GM19455 (cell line): ENCODE measurements around the gene PHF13.
A peak's percentile ranks its signal among the peaks of the same experiment; 100 is the strongest.

Source experiments
- ATAC-seq: cut with Tn5 transposase; IDR thresholded peaks from one replicate; pipeline ENCODE4 v1.9.1; 2021; ENCODE audit not compliant: unreplicated experiment

The PHF13 gene

DNA sequence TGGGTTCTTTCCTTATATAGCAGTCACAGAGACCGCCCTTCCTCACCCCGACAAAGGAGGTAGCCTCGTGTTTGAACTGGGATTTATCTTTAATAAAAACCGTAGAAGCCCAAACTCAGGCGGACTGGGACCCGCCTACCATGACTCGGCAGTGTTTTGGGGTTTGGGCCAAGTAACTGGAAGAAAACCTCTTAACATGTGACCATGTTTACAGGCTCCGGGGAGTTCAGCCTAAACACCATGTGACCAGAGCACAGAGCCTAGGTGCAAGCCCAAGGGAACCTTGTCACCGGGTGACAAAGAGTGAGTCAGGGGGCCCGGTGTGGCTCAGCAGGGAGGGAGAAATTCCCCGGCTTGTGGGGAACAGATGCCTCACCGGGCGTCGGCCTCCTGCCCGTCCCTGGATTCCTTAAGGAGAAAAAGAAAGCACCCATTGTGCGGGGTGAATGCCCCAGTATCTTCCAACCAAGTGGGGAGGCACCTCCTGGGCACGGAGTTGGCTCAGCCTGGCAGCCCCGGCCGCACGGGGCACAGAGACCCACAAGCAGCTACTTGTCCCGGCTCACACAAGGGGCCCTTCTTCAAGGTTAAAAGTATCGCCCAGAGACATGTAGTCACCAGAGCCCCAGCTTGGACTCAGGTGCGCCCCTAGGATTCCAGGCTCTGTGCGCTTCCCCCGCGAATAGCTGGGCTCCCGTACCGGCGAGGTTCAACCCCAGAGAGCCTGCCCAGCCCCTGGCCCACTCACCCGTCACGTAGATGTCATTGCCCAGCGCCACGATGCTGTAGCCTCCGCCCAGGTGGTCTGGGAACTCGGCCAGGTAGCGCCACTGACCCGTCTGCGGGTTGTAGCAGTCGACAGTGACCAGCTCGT lies 12.2 kb upstream of the PHF13 start:
- ATAC-seq: no peak

DNA sequence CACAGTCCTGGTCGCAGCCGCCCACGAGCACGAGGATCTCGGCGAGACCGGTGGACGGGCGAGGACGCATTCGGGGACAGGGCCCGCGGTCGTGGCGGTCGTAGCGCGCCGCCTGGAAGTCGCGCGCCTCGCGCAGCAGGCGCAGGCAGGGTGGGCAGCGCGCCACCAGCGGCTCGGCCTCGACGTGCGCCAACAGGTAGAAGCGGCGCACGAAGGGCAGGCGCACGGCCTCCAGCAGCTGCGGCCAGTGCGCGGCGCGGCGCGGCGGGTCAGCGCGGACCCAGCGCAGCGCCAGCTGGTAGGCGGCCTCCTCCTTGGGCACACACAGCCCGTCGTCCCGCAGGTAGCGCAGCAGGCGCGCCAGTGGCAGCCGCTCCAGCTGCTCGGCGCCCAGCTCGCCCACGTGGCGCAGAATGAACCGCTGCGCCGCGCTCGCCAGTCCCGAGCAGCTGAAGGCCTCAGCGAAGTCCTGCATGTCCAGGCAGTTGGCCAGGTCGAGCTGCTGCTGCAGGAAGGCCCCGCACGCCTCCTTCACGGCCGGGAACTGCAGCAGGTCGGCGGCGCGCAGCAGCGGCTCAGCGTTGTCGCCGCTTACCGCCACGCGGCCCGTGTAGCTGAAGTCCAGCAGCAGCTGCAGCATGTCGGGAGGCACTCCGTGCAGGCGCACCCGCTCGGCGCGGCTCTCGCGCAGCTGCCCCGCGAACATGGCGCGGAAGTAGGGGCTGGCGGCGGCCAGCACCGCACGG lies 11.4 kb upstream of the PHF13 start:
- peak; percentile 46 for ATAC-seq

DNA sequence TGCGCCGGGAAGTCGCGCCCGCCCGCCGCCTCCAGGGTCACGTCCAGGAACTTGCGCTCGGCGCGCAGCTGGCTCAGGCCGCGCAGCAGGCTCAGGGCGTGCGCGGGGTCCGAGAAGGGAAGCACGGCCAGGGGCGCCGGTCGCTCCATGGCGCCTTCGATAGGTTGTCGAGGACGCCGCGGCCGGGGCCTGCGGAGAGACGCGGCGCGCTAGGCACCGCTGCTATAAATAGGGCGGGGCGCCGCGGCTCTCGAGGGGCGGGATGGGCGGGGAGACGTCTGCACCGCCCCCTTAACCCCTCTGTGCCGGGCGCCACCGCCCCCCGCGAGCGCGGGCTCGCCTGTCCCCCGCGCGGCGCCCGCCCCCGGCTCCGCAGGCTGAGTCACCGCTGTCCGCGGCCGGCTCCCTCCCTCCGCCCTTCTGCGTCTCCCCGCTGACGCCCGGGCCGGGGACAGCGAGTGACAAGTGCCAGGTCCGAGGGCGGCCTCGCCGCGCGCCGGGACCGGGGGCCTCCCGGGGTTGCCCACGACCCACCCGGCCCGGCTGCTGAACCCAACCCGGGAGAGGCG lies 10.8 kb upstream of the PHF13 start, which contains the start of gene KLHL21:
TSS of gene KLHL21 (minus strand) at position 201 of the 569 bp plus-strand sequence. CDS start at position 149, 52 bp downstream.
- peak; percentile 47 for ATAC-seq

DNA sequence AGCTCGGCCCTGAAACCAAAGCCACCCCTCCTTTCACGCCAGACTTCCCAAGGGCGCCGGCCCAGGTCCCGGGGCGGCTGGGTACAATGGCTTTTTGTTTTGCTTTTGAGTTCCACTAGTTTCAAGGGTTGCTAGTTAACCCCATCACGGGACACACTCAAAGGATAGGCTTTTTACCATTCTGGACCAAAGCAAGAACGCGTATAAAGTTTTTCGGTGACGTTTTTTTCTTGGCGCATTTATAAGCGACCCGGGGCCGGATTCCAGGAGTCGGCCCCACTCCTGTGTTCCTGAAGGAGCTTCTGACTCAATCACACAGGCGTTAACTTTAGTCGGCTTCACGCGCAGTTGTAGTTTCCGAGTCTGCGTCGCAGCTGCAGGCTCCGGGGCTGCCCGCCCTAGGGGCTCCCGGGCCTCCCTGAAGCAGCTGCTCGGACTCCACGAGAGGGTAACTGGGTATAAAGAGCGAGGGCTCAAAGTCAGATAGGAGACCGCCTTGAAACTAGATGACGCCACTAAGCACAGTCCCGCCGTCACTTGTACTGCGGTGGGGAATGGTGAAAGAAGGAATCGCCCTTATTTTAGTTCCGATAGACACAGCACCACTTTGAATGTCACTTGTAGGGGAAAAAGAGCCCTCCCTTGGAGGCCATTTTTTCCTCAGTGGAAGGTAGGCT lies 10.2 kb upstream of the PHF13 start:
- ATAC-seq: peak; percentile 28

DNA sequence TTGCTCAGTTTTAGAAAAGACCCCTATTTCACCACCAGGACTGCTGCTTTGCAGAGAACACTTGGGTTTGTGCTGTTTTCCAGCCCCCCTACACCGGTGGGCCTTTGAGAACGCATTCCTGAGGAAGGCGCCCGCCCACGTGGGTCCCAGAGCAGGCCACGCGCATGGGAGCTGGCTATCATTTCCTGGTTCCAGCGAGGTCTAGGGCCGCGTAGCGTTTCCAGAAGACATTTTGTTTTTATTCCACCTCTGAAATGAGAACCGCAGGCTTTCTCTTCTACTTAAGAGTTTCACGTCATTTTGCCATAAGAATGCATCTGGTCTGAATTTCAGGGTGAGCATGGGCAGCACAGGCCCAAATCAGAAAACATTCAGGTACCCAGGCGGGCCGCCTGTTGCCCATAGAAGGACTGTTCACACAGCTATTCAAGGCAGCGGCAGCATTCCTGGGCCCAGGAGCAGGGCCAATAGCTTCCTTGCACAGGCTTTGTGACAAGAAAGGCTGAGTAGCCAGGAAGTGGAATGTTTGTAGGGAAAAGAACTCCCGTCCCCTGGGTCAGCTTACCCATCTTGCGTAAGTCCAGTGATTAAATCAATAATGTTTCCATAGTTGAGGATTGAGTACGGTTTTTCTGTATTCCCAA lies 9.5 kb upstream of the PHF13 start:
- no peak for ATAC-seq

DNA sequence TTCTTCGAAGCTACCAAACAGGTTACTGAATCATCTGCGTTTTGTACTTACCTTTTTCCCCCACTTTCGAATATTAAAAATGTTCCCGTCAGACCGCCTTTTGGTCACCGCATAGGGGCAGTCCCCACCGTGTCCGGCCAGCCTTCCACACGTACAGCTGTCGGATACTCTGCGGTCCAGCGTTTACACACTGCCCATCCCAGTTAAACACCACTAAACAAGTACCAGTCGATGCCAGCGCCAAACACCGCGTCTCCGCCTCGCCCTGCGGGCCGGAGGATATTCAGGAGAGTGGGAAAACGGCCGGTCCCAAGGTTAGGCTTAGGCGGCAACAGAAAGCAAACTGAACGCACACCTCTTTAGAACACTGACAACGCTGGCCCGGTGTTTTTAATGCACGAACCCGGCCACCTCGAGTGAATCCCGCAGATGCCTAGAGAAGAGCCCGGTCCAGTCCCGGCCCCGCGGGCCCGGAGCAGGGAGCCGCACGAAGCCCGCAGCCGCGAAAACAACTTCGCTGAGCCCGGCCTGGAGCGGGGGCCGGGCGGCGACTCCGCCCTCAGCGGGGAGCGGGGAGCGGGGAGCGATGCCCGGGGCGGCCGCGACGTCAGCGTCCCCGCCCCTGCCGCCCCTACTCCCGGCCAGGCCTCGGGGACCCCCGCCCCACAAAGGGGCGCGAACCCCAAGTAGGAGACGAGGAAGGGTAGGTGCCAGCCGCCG lies 730 bp upstream of the PHF13 start:
- ATAC-seq: peak; percentile 43

DNA sequence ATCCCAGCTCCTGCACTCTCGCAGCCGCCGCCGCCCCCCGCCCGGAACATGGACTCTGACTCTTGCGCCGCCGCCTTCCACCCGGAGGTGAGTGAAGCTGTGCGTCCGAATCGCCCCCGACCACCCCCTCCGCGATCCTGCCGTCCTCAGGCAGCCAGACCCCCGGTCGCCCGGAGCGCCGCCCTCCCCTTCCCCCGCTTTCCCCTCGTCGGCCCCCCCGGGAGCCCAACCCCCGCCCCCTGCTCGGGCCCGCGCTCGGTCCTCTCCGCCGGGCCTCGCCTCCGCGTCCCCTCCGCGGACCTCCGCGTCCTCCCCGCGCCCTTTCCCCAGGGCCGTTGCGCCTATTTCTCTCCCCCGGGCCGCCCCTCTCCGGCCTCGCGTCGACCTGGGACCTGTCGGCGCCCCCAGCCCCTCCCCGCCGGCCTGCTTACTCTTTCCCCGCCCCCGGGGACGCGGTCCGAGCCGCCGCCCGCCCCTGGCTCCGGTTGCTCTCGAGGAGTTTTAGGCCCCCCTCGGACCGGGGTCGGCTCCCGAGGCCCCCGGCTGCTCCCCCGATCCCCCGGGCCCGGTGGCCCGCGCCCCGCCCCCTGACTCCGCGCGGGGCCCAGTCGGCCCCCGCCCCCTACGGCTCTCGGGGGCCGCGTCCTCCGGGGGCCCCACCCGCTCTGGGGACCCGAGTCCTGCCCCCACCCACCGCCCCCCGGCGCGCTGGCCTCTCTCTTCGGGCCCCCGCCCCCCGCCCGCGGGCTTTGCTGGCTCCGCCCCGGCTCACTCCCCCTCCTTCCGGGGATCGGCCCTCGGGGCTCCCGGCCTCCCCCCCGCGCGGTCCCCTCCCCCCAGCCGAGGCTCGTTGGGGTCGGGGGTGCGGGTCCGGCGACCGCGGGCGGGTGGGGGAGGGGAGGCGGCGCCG lies 743 bp downstream of the PHF13 start:
- no peak for ATAC-seq

DNA sequence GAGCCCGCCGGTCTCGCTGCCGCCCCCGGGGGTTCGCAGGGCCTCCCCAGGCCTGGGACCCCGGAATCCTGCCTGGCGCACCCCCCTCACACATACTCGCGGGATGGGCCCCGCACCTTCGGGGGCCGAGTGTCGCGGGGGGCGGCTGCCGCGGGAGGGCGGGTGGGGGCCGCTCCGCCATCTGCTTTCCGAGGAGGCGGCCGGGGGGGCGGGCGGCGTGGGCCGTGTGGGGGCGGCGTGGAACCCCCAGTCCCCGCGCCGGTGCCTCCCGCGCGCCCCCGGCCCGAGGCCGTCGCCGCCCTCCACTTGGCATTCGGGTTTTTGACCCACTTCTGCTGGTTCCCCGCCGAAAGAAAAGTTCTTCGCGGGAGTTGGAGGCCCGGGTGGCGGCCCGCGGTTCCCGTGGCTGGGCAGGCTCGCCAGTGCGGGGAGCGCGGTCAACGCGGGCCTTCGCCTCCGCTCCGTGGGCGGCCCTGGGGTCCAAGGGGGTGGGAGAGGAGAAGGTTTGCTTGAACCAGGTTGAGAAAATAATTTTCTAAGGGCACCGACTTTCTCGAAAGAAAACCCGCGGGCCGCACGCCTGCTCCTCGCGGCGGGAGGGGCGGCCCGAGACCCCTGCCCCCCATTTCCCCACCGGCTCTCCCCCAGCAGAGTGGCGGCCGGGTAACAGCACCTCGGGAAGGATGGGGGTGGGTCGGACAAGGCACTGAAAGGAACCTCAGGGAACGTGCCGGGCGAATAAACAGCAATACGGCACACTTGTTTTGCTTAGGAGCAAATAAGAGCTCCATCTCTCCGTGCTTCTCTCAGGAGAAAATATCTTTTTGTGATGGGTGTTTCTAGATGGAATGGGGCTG lies 1.6 kb downstream of the PHF13 start:
- no peak for ATAC-seq

DNA sequence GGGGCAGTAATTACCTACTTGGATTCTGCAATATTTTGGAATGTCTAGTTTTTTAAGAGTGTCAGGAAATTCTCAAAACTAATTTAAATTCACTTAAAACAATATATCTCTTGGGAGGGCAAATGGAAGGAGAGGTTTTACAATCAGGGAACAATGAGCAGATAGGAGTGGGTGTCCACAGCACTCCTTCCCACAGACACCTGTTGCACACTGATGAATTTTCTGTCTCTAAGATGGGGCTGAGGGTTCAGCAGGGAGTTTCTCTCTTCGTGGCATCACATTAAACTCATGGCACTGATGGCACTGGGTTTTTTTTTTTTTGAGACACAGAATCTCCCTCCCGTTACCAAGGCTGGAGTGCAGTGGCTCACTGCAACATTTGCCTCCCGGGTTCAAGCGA lies 5.5 kb downstream of the PHF13 start:
- no peak for ATAC-seq

DNA sequence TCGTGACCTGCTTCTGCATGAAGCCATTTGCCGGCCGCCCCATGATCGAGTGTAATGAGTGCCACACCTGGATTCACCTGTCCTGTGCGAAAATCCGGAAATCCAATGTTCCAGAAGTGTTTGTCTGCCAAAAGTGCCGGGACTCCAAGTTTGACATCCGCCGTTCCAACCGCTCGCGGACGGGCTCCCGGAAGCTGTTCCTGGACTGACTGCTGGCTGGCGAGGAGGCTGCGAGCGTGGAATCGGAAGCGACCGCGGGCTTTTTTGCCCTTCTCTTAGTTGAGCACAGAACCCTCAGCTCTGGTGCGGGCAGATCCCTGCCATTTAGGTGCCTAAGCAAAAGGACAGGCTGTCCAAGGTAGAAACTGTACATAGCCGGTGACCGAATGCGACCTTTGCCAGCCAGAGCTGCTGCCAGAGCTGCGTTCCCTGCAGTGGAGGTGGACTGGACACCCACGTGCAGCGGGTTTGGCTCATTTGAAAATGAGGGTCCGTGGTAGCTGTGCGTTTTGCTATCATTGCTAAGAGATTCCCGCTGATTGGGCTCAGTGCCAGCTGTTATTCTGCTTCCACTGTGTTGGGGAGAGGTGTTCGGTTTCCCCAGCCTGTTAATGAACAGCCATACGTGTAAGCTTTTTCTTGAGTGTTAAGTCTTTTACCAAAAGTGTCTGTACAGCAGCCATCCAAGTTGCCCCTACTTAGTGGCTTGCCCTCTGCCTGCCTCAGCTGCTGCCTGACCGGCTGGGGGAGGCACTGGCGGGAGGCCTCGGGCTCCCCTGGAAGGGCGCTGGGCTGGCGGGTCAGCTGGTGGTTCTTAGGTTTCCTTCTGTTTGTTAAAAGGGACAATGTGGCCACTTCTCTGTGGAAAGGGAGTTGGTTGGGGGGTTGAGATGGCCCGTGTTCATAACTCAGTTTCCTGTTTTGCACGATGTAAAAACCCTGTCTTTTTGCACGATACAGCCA lies 8.2 kb downstream of the PHF13 start:
- no peak for ATAC-seq

DNA sequence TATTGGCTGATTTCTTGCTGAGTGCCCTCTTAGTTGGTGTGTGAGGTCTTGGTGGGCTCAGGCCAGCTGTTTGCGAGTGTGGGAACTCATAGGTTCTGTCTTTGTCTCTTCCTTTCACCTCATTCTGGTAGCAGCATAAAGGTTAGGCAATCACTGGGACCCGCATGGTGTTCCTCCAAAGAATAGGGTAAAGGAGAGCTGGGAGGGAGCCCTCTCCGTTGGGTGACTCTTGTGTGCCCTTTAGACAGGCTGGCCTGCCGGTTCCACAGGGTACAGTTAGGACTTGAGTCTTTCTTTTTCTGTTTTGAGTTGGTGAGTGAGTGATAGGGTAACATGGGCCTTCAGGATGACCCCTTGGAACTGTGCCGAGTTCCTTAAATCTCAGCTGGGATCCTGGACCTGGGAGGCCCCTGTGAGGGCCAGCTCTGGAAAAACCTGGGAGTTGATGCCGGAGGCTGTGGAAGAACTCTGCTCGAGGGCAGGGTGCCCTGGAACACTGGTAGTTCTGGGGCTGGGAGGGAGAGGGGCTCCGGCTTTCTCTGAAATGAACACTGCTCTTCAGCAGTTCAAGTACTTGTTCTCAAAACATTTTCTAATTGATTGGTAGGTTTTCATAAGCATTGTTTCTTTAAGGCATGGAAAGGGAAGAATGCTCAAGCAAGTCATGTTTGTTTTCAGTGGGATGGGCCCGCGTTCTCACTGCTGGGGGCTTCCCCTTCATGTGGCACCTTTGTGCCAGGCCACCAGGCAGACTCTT lies 9.0 kb downstream of the PHF13 start:
- no peak for ATAC-seq

DNA sequence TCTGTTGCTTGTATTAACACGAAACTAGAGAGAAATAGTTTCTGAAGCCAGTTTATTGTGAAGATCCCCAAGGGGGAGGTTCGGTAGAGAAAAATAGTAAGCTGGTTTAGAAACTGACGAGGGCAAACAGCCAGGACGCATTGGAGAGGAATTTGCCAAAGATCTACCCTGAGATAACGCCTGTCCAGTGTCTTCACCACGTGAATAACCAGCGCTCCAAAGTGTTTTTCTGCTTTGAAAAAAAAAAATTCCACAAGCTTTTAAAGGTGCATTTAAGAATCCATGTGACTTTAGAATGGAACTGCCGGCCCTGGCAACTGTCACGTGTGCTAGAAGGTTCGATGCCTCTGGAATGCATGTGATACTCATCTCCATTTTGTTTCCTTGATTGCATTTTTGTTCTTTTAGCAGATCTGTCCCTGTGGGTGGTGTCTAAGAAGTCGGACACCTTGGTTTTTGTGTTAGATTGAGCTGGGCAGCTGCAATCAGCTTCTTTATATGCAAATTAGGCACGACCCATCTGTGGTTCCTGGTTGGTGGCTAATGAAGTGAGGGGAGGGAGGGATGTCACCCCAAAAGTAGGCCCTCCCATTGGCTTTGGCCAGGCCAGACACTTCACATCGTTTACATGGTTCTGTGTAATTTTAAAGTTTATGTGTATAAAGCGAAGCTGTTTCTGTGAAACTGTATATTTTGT lies 9.9 kb downstream of the PHF13 start:
- ATAC-seq: no peak

DNA sequence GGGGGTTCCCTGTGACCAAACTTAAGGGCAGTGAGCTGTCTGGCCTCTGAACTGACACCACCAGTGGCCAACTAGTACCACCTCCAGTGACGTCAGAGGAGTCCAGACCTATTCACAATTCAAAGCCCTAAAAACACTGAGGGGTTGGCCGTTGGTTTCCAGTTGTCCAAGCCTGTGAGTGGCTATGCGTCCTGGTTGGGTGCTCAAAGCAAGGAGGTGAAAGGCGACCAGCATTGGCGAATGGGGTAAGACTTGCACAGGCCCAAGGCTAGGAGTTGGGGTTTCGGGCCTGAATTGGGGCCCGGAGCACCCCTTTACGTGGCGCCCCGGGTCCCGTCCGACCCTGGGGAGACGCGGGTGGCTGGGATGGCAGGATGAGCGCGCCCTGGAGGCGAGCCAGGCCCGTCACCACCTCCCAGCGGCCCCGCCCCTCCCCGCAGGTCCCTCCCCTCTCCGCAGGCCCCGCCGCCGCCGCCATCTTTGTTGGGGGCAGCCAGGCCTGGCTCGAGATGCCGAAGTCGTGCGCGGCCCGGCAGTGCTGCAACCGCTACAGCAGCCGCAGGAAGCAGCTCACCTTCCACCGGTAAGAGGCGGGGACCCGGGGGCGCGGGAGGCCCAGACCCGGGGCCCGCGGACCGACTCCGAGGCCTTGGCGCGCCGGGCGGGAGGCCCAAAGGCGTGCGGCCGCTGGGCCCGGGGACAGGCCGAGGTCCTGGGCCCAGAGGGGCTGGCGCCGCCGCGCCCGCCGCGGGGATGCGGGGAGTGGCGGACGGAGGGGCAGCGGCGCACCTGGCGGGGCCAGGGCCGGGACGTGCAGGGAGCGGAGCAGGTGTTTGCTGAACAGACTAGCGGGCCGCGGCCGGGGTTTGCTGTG lies 11.4 kb downstream of the PHF13 start, which contains the start of gene THAP3:
TSS of gene THAP3 (plus strand) at position 159 of the 874 bp plus-strand sequence. CDS start at position 510, 351 bp downstream.
- peak; percentile 76 for ATAC-seq

DNA sequence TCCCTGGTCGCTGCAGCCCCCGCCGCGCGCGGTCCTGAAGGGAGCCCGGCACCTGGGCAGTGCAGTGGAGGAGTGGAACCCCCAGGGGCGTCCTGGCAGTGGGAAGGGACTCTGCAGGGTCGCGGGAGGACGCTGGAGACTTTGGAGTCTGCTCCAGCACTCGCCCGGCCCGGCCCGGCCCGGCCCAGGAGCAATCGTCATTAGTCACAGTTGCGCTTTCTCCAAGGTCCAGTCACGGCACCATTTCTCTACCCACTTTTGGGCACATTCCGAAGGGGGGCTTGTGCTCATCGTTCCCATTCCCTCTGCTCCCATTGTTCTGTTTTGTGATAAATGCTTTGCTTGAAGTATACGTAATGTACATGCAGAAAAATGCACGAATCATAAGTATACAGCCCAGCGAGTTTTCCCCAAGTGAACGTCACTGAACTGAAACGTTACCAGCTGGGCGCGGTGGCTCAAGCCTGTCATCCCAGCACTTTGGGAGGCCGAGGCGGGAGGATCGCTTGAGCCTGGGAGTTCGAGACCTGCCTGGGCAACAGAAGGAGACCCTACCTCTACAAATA lies 12.1 kb downstream of the PHF13 start:
- no peak for ATAC-seq
